Endodermal cell (in vitro differentiated cells): ENCODE measurements around the gene SLC5A6. TPM values are rescaled to one million over a fixed set of nuclear protein-coding genes. Genes with fewer than 3 reads are reported as not detected.
"Not testable (repeated sequence)": the region's sequence is repeated elsewhere in the genome, so short reads cannot be mapped to it uniquely, and the experiment has no call there.

Experiments used
- DNase-seq: peaks from one replicate; pipeline ENCODE4 v3.0.0-alpha.2; 2017
- H3K27ac ChIP-seq: 2 replicates; pipeline ENCODE4 v1.5.1; 2013; ENCODE audit warnings: mild to moderate bottlenecking, low read depth, low read length, moderate library complexity
- H3K27me3 ChIP-seq: 2 replicates; pipeline ENCODE4 v1.6.1; 2013; ENCODE audit warnings: mild to moderate bottlenecking, low read length, moderate library complexity; ENCODE audit not compliant: insufficient read depth, control insufficient read depth, poor library complexity, severe bottlenecking
- H3K36me3 ChIP-seq: 2 replicates; pipeline ENCODE4 v1.7.0; 2013; ENCODE audit warnings: mild to moderate bottlenecking, low read length, moderate library complexity; ENCODE audit not compliant: control insufficient read depth, insufficient read depth
- H3K4me1 ChIP-seq: one replicate; pipeline ENCODE4 v1.7.0; 2013; ENCODE audit warnings: low read length; ENCODE audit not compliant: control insufficient read depth, insufficient read depth
- H3K4me3 ChIP-seq: 2 replicates; pipeline ENCODE4 v1.5.1; 2013; ENCODE audit warnings: mild to moderate bottlenecking, low read length, moderate library complexity
- H3K9ac ChIP-seq: 2 replicates; pipeline ENCODE4 v1.6.1; 2013; ENCODE audit warnings: mild to moderate bottlenecking, low read length, moderate library complexity; ENCODE audit not compliant: poor library complexity, severe bottlenecking; ENCODE audit errors: extremely low read depth
- H3K9me3 ChIP-seq: 2 replicates; pipeline ENCODE4 v1.6.1; 2013; ENCODE audit warnings: mild to moderate bottlenecking, low read length, moderate library complexity; ENCODE audit not compliant: control insufficient read depth
- H3K27ac Mint-ChIP-seq: 2 replicates; pipeline ENCODE4 v1.8.0; 2020; ENCODE audit warnings: mixed read lengths
- H3K27me3 Mint-ChIP-seq: 2 replicates; pipeline ENCODE4 v1.8.0; 2021; ENCODE audit warnings: mild to moderate bottlenecking, mixed read lengths; ENCODE audit not compliant: insufficient read depth
- H3K36me3 Mint-ChIP-seq: 2 replicates; pipeline ENCODE4 v1.8.0; 2020; ENCODE audit warnings: low read depth, mixed read lengths
- H3K4me1 Mint-ChIP-seq: 2 replicates; pipeline ENCODE4 v1.8.0; 2020; ENCODE audit warnings: mixed read lengths
- H3K4me3 Mint-ChIP-seq: 2 replicates; pipeline ENCODE4 v1.8.0; 2020; ENCODE audit warnings: mild to moderate bottlenecking, moderate library complexity, mixed read lengths
- H3K9me3 Mint-ChIP-seq: 2 replicates; pipeline ENCODE4 v1.8.0; 2020; ENCODE audit warnings: mild to moderate bottlenecking, mixed read lengths
- WGBS, 2 experiments: methylation state at CpG; one replicate each; pipeline versions ENCODE4 v1.1.5 to v1.1.7; 2013; ENCODE audit warnings: missing lambda C conversion rate in 2 of 2, mixed read lengths in 1 of 2; ENCODE audit not compliant: insufficient coverage in 1 of 2, insufficient read length in 1 of 2; 5-methylcytosine and 5-hydroxymethylcytosine counted together
- total RNA-seq, 2 donors: library from RNA; stranded (reverse); fragmentation: NEBNext Ultra II Directional in 1 of 2; extraction: Animal tissue kit (Norgen Biotek cat#: 25700) in 1 of 2; gene quantifications; 2 replicates in 1 of 2; 3 replicates in 1 of 2; pipeline ENCODE4 v1.2.1, GENCODE V29; 2021
- TF ChIP-seq, protein P1 (sequence below): fragments of 200-600 bp; sonication (generic); conservative IDR thresholded peaks from 2 replicates; pipeline ENCODE4 v1.5.0; 2021; ENCODE audit warnings: antibody characterized with exemption, mild to moderate bottlenecking

SLC5A6 gene
- total RNA-seq, 2 donors from 2014 or later: 115 to 125 TPM

DNA sequence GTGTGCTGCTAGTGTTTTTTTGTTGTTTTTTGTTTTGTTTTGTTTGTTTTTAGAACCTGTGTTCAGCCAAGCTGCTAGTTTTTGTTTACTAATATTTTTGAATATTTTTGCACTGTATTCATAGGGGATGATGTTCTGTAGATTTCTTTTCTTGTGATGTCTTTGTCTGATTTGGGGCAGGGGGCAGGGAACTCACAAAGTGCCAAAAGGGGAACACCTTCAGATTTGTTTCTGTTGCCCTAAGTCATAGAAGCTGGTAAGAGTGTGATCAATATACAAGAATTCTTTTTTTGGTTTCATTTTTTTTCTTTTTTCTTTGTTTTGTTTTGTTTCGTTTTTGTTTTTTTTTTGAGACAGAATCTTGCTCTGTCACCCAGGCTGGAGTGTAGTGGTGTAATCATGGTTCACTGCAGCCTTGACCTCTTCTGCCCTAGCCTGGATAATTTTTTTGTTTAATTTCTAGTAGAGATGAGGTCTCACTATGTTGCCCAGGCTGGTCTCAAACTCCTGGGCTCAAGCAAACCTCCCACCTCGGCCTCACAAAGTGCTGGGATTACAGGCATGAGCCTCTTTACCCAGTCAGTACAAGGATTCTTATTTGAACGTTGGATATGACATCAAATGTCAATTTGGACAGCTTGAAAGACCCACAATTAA is 32.6 kb downstream of the SLC5A6 start:
- WGBS, 2 experiments: 68 to 88% methylated on average over 2 of the region's 3 CpGs
- Mint-ChIP-seq H3K27me3 (peaks cover 10% of the 10 kb centered on the region), H3K9me3 (no peaks in the 10 kb centered on the region), H3K27ac (no peak overlapping the region), H3K4me1 (no peaks in the 10 kb centered on the region), H3K4me3 (no peak overlapping the region), H3K36me3 (no peaks in the 10 kb centered on the region)
- H3K4me3 ChIP-seq: no peak overlapping the region
- H3K27me3 ChIP-seq: no peaks in the 10 kb centered on the region
- TF ChIP-seq, protein P1, sequence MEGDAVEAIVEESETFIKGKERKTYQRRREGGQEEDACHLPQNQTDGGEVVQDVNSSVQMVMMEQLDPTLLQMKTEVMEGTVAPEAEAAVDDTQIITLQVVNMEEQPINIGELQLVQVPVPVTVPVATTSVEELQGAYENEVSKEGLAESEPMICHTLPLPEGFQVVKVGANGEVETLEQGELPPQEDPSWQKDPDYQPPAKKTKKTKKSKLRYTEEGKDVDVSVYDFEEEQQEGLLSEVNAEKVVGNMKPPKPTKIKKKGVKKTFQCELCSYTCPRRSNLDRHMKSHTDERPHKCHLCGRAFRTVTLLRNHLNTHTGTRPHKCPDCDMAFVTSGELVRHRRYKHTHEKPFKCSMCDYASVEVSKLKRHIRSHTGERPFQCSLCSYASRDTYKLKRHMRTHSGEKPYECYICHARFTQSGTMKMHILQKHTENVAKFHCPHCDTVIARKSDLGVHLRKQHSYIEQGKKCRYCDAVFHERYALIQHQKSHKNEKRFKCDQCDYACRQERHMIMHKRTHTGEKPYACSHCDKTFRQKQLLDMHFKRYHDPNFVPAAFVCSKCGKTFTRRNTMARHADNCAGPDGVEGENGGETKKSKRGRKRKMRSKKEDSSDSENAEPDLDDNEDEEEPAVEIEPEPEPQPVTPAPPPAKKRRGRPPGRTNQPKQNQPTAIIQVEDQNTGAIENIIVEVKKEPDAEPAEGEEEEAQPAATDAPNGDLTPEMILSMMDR: no peak
- no peak overlapping the region for H3K27ac ChIP-seq
- no peak for DNase-seq
- H3K36me3 ChIP-seq: no peaks in the 10 kb centered on the region
- no peaks in the 10 kb centered on the region for H3K4me1 ChIP-seq
- H3K9ac ChIP-seq: no peak overlapping the region
- no peaks in the 10 kb centered on the region for H3K9me3 ChIP-seq

DNA sequence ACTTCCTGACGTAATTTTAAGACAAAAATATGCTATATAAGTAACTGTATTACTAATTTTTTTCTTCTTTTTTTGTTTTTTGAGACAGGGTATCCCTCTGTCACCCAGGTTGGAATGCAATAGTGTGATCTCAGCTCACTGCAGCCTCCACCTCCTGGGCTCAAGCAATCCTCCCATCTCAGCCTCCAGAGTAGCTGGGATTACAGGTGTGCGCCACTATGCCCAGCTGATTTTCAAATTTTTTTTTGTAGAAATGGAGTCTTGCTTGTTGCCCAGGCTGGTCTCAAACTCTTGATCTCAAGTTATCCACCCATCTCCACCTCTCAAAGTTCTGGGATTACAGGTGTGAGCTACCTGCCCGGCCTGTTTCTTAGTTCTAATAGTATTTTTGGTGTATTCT is 33.6 kb downstream of the SLC5A6 start:
- no peak overlapping the region for H3K4me3 Mint-ChIP-seq
- no peaks in the 10 kb centered on the region for H3K9me3 Mint-ChIP-seq
- TF ChIP-seq, protein P1: no peak
- H3K9ac ChIP-seq: no peak overlapping the region
- DNase-seq: no peak
- H3K4me1 Mint-ChIP-seq: no peaks in the 10 kb centered on the region
- H3K27ac ChIP-seq: no peak overlapping the region
- H3K36me3 ChIP-seq: no peaks in the 10 kb centered on the region
- peaks cover 6% of the 10 kb centered on the region for H3K27me3 ChIP-seq
- no peaks in the 10 kb centered on the region for H3K9me3 ChIP-seq
- H3K27me3 Mint-ChIP-seq: peaks cover 10% of the 10 kb centered on the region
- 100% methylated on average over 1 of the region's 3 CpGs; no CpG with 5 or more reads in 1 of the 2 experiments for WGBS, 2 experiments
- no peaks in the 10 kb centered on the region for H3K36me3 Mint-ChIP-seq
- no peaks in the 10 kb centered on the region for H3K4me1 ChIP-seq
- no peak overlapping the region for H3K4me3 ChIP-seq
- no peak overlapping the region for H3K27ac Mint-ChIP-seq

DNA sequence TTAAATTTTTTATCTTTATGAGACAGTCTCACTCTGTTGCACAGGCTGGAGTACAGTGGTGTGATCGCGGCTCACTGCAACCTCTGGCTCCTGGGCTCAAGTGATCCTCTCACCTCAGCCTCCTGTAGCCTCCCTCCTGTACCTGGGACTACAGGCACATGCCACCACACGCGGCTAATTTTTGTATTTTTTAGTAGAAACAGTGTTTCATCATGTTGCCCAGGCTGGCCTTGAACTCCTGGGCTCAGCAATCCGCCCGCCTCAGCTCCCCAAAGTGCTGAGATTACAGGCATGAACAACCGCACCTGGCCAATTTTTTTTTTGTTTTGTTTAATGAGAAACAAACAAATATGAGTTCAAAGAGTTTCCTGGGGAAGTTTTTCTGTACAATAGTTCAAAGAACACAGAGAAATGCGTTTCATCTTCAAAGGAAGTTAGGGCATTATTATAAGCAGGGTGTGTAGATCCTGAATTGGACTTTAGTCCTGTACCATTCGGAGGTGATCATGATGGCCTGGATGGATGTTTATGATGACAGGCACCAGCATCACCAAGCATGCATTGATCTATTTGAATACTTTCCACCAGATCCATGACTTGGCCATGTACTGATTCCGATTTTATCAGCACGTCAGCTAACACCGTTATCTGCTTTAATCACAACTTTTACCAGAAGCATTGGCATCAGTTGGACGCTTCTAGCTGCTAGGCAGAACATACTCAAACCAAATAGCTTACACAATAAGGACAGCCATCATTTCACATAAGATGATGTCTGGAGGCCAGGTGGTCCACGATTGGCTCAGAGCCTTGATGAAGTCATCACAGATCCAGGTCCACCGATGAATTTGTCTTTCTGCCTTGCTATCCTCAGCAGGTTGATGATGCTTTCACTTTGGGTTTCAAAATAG is 34.4 kb downstream of the SLC5A6 start:
- Histone ChIP-seq H3K4me3 (no peak overlapping the region), H3K4me1 (no peaks in the 10 kb centered on the region), H3K36me3 (no peaks in the 10 kb centered on the region), H3K27ac (no peak overlapping the region), H3K27me3 (peaks cover 11% of the 10 kb centered on the region), H3K9ac (no peak overlapping the region), H3K9me3 (no peaks in the 10 kb centered on the region)
- H3K27ac Mint-ChIP-seq: no peak overlapping the region
- TF ChIP-seq, protein P1: no peak
- no peaks in the 10 kb centered on the region for H3K9me3 Mint-ChIP-seq
- H3K4me1 Mint-ChIP-seq: no peaks in the 10 kb centered on the region
- no peak for DNase-seq
- WGBS, 2 experiments: 93 to 95% methylated on average over 12 to 15 of the region's 15 CpGs
- H3K4me3 Mint-ChIP-seq: no peak overlapping the region
- H3K27me3 Mint-ChIP-seq: peaks cover 14% of the 10 kb centered on the region
- H3K36me3 Mint-ChIP-seq: no peaks in the 10 kb centered on the region

DNA sequence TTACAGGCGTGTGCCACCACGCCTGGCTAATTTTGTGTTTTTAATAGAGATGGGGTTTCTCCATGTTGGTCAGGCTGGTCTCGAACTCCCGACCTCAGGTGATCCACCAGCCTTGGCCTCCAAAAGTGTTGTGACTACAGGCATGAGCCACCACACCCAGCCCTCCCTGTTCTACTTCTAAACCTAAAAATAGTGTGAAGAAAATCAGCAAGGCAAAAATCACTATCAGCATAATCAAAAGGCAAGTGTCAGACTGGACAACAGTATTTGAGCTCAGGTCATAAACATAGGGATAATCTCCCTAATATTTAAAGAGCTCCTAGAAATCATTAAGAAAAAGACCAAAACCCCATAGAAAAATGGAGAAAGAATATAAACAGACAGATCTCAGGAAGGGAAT is 36.3 kb downstream of the SLC5A6 start:
- not testable (repeated sequence) for H3K9me3 Mint-ChIP-seq, H3K27ac ChIP-seq, H3K9me3 ChIP-seq, H3K27ac Mint-ChIP-seq, H3K36me3 Mint-ChIP-seq, H3K4me1 ChIP-seq, DNase-seq, H3K36me3 ChIP-seq, H3K4me3 ChIP-seq, H3K4me3 Mint-ChIP-seq, H3K4me1 Mint-ChIP-seq, H3K9ac ChIP-seq
- peaks cover 16% of the 10 kb centered on the region for H3K27me3 ChIP-seq
- WGBS, 2 experiments: 91 to 96% methylated on average over 3 to 4 of the region's 4 CpGs
- H3K27me3 Mint-ChIP-seq: peaks cover 14% of the 10 kb centered on the region
